ENCODE measurements around the gene TSC22D3. TPM values are rescaled to one million over a fixed set of nuclear protein-coding genes. Genes with fewer than 3 reads are reported as not detected.
A peak's percentile ranks its signal among the peaks of the same experiment; 100 is the strongest.

TSC22D3 gene
- total RNA-seq, 4 donors from 2014 or later: 101 to 786 (median 475) TPM

- intact Hi-C loops (cut with DNase I; ENCODE audit: low total_unique reads): no loop called here
- H3K27ac ChIP-seq: peak overlapping the region; percentile 45 to 93
- H3K4me1 ChIP-seq: peaks cover 12 to 15% of the 10 kb centered on the region in 2 donors
- no peaks in the 10 kb centered on the region for H3K36me3 ChIP-seq
- no peaks in the 10 kb centered on the region for H3K27me3 ChIP-seq
- TF ChIP-seq POLR2A (IDR thresholded peaks at IDR 0.05): no peak
- TF ChIP-seq, protein P1, sequence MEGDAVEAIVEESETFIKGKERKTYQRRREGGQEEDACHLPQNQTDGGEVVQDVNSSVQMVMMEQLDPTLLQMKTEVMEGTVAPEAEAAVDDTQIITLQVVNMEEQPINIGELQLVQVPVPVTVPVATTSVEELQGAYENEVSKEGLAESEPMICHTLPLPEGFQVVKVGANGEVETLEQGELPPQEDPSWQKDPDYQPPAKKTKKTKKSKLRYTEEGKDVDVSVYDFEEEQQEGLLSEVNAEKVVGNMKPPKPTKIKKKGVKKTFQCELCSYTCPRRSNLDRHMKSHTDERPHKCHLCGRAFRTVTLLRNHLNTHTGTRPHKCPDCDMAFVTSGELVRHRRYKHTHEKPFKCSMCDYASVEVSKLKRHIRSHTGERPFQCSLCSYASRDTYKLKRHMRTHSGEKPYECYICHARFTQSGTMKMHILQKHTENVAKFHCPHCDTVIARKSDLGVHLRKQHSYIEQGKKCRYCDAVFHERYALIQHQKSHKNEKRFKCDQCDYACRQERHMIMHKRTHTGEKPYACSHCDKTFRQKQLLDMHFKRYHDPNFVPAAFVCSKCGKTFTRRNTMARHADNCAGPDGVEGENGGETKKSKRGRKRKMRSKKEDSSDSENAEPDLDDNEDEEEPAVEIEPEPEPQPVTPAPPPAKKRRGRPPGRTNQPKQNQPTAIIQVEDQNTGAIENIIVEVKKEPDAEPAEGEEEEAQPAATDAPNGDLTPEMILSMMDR (IDR thresholded peaks at IDR 0.05): no peak
- no peaks in the 10 kb centered on the region for H3K9me3 ChIP-seq
- H3K4me3 ChIP-seq: no peak overlapping the region
- peak in 1 of 2 donors; percentile 16 for DNase-seq
Measured at GRCh38 chrX:107738768-107739167, 36.8 kb downstream of the TSC22D3 start.

GRCh38 chrX:107738272-107738671, 37.3 kb downstream of the TSC22D3 start:
- DNase-seq: peak in 1 of 2 donors; percentile 12
- no peak for TF ChIP-seq POLR2A (IDR thresholded peaks at IDR 0.05)
- TF ChIP-seq, protein P1 (IDR thresholded peaks at IDR 0.05): no peak
- intact Hi-C loops (cut with DNase I; ENCODE audit: low total_unique reads): no loop called here
- Histone ChIP-seq H3K9me3 (no peaks in the 10 kb centered on the region), H3K36me3 (no peaks in the 10 kb centered on the region), H3K27me3 (no peaks in the 10 kb centered on the region), H3K27ac (peak overlapping the region; percentile 45 to 93), H3K4me1 (peaks cover 10 to 12% of the 10 kb centered on the region in 2 donors), H3K4me3 (no peak overlapping the region)

- Histone ChIP-seq H3K9me3 (no peaks in the 10 kb centered on the region), H3K36me3 (no peaks in the 10 kb centered on the region), H3K27ac (peak overlapping the region; percentile 31 to 44), H3K27me3 (no peaks in the 10 kb centered on the region), H3K4me3 (no peak overlapping the region), H3K4me1 (peaks cover 4 to 7% of the 10 kb centered on the region in 2 donors)
- no peak for TF ChIP-seq POLR2A (IDR thresholded peaks at IDR 0.05)
- TF ChIP-seq, protein P1 (IDR thresholded peaks at IDR 0.05): no peak
- DNase-seq: no peak
- intact Hi-C loops (cut with DNase I; ENCODE audit: low total_unique reads): no loop called here
Measured at GRCh38 chrX:107736781-107737531, 38.6 kb downstream of the TSC22D3 start.

- Histone ChIP-seq H3K4me1 (peaks cover 4% of the 10 kb centered on the region in 2 donors), H3K9me3 (no peaks in the 10 kb centered on the region), H3K4me3 (no peak overlapping the region), H3K36me3 (no peaks in the 10 kb centered on the region), H3K27me3 (no peaks in the 10 kb centered on the region), H3K27ac (peak overlapping the region in 1 of 2 donors; percentile 50)
- intact Hi-C loops (cut with DNase I; ENCODE audit: low total_unique reads): no loop called here
- TF ChIP-seq POLR2A (IDR thresholded peaks at IDR 0.05): no peak
- TF ChIP-seq, protein P1 (IDR thresholded peaks at IDR 0.05): no peak
- no peak for DNase-seq
Measured at GRCh38 chrX:107734646-107735045, 40.9 kb downstream of the TSC22D3 start.

DNA sequence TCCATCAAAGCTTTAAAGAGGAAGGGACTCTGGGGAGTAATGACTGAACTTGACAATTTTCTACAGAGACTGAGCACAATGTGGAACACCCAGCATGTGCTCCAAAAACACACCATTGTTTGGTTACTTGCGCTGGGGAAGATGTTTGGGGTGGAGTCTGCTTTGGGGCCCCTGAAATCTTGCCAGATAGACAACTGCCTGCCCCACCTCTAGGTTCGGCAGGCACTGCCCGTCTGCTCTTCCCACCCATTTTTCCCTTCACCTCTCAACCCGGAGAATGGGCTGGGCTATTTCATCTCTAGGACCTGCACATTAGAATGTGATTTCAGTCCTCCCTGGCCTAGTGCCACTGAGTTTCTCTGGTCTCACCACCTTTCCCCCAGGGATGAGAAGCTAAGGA, 41.9 kb downstream of the TSC22D3 start:
- TF ChIP-seq, protein P1 (IDR thresholded peaks at IDR 0.05): no peak
- TF ChIP-seq POLR2A (IDR thresholded peaks at IDR 0.05): no peak
- Histone ChIP-seq H3K27me3 (no peaks in the 10 kb centered on the region), H3K4me3 (no peak overlapping the region), H3K27ac (peak overlapping the region; percentile 50 to 52), H3K4me1 (peaks cover 4% of the 10 kb centered on the region in 2 donors), H3K9me3 (no peaks in the 10 kb centered on the region), H3K36me3 (no peaks in the 10 kb centered on the region)
- DNase-seq: no peak
- intact Hi-C loops (cut with DNase I; ENCODE audit: low total_unique reads): no loop called here

Measured in uterus (tissue), 4 donors.